ENCODE data around the gene MIOX. TPM values are rescaled to one million over a fixed set of nuclear protein-coding genes. Genes with fewer than 3 reads are reported as not detected.

MIOX gene
- total RNA-seq, 4 donors from 2014 or later, result not detected

- no peak for DNase-seq (ENCODE audit: low spot score in 2 of 2)
- H3K4me3 ChIP-seq (ENCODE audit: low read depth, poor library complexity, severe bottlenecking), result no peak overlapping the region
- TF ChIP-seq CTCF (IDR thresholded peaks at IDR 0.05) (no peak), POLR2A (IDR thresholded peaks at IDR 0.05) (no peak)
- 82 to 85% methylated on average over 24 to 31 of the region's 31 CpGs for WGBS, 2 donors
- intact Hi-C loops (cut with DNase I; ENCODE audit: low total_unique reads), result no loop called here
Measured at GRCh38 chr22:50483977-50484853, 2.4 kb upstream of the MIOX start.

GRCh38 chr22:50485221-50486131 is 1.2 kb upstream of the MIOX start:
- no peak overlapping the region for H3K4me3 ChIP-seq (ENCODE audit: low read depth, poor library complexity, severe bottlenecking)
- intact Hi-C loops (cut with DNase I; ENCODE audit: low total_unique reads), result no loop called here
- DNase-seq (ENCODE audit: low spot score in 2 of 2), result peak in 1 of 2 donors; percentile 83
- no peak for TF ChIP-seq POLR2A (IDR thresholded peaks at IDR 0.05)
- TF ChIP-seq CTCF (IDR thresholded peaks at IDR 0.05), result no peak
- whole genome bisulfite sequencing, 2 donors, result 58 to 62% methylated on average over 29 of the region's 29 CpGs

GRCh38 chr22:50487290-50488005 is 789 bp downstream of the MIOX start:
- no peak overlapping the region for H3K4me3 ChIP-seq (ENCODE audit: low read depth, poor library complexity, severe bottlenecking)
- WGBS, 2 donors, result 79 to 81% methylated on average over 14 to 23 of the region's 23 CpGs
- no peak for DNase-seq (ENCODE audit: low spot score in 2 of 2)
- intact Hi-C loops (cut with DNase I; ENCODE audit: low total_unique reads), result no loop called here
- TF ChIP-seq POLR2A (IDR thresholded peaks at IDR 0.05), result no peak
- TF ChIP-seq CTCF (IDR thresholded peaks at IDR 0.05), result no peak

- intact Hi-C loops (cut with DNase I; ENCODE audit: low total_unique reads), result no loop called here
- WGBS, 2 donors, result 79 to 84% methylated on average over 12 to 14 of the region's 18 CpGs
- no peak for DNase-seq (ENCODE audit: low spot score in 2 of 2)
- TF ChIP-seq CTCF (IDR thresholded peaks at IDR 0.05), result no peak
- no peak for TF ChIP-seq POLR2A (IDR thresholded peaks at IDR 0.05)
- no peak overlapping the region for H3K4me3 ChIP-seq (ENCODE audit: low read depth, poor library complexity, severe bottlenecking)
Measured at GRCh38 chr22:50488006-50488677, 1.5 kb downstream of the MIOX start.

- TF ChIP-seq POLR2A (IDR thresholded peaks at IDR 0.05) (no peak), CTCF (IDR thresholded peaks at IDR 0.05) (no peak)
- no peak overlapping the region for H3K4me3 ChIP-seq (ENCODE audit: low read depth, poor library complexity, severe bottlenecking)
- no peak for DNase-seq (ENCODE audit: low spot score in 2 of 2)
- 81 to 88% methylated on average over 19 of the region's 19 CpGs for WGBS, 2 donors
- intact Hi-C loops (cut with DNase I; ENCODE audit: low total_unique reads), result no loop called here
Measured at GRCh38 chr22:50488886-50489285, 2.2 kb downstream of the MIOX start.

All from lower leg skin (tissue), 4 donors.